K562 (cell line): ENCODE measurements around the gene TMEM38B. TPM values are rescaled to one million over a fixed set of nuclear protein-coding genes. Genes with fewer than 3 reads are reported as not detected.

Source experiments
- ATAC-seq: fragments of 200-7000 bp; cut with Tn5 transposase; 3 replicates; pipeline ENCODE4 v1.9.1; 2020; ENCODE audit warnings: moderate library complexity
- BruUV-seq: library from RNA; stranded (reverse); fragments of 400-500 nt; replicated peaks from 2 replicates; lab custom pipeline; 2021; lab: Mats Ljungman, UMichigan
- CTCF ChIA-PET: fragments of 300-600 bp; formaldehyde crosslinking; extraction: SDS; loops from one replicate; lab custom pipeline; 2021; ENCODE audit warnings: low intra/inter-chr PET ratio; lab: Yijun Ruan, JAX
- POLR2A ChIA-PET: fragments of 300-600, 350-650 bp; sonication (Branson Sonifier 250); formaldehyde crosslinking; extraction: SDS; loops from one replicate; lab custom pipeline; 2021; ENCODE audit warnings: antibody characterized with exemption, inconsistent platforms; lab: Yijun Ruan, JAX
- DNase-seq, 4 experiments: peaks; one replicate each; pipeline versions ENCODE4 v3.0.0 to v3.0.0-alpha.2; 2011 to 2018; ENCODE audit warnings: low spot score in 3 of 4, mixed read lengths in 3 of 4; ENCODE audit errors: extremely low read depth in 1 of 4
- FAIRE-seq: peaks from 2 replicates; lab custom pipeline; 2011; peaks lifted over from hg19 to GRCh38; lab: Jason Lieb, UNC
- H2AFZ ChIP-seq: 2 replicates; pipeline ENCODE4 v1.6.0; 2011; ENCODE audit warnings: low read depth, low read length, control low read depth, inconsistent platforms
- H3K27ac ChIP-seq: fragments of 200-600 bp; 3 replicates; pipeline ENCODE4 v1.8.0; 2011; ENCODE audit warnings: low read depth, mild to moderate bottlenecking, control low read depth, inconsistent platforms, low read length, moderate library complexity, mixed read lengths; ENCODE audit errors: extremely low read depth
- H3K27me3 ChIP-seq, 2 experiments: fragments of 300-600 bp in 1 of 2; 2 replicates in 1 of 2; 3 replicates in 1 of 2; pipeline versions ENCODE4 v1.6.0 to v1.8.0; 2011; ENCODE audit warnings: inconsistent platforms in 2 of 2, low read length in 2 of 2, mild to moderate bottlenecking in 1 of 2, mixed read lengths in 1 of 2, moderate library complexity in 1 of 2; ENCODE audit not compliant: control insufficient read depth in 2 of 2, insufficient read depth in 2 of 2
- H3K36me3 ChIP-seq: fragments of 300-600 bp; 3 replicates; pipeline ENCODE4 v1.8.0; 2011; ENCODE audit warnings: mild to moderate bottlenecking, low read length, inconsistent platforms; ENCODE audit not compliant: control insufficient read depth, insufficient read depth
- H3K4me1 ChIP-seq, 2 experiments: fragments of 200-600 bp in 1 of 2; replicated peaks in 1 of 2; 2 replicates in 1 of 2; 3 replicates in 1 of 2; pipeline versions ENCODE4 v1.5.1 to v1.8.0; 2011; ENCODE audit warnings: inconsistent platforms in 2 of 2, low read length in 2 of 2, mild to moderate bottlenecking in 1 of 2, mixed read lengths in 1 of 2, moderate library complexity in 1 of 2; ENCODE audit not compliant: control insufficient read depth in 2 of 2, insufficient read depth in 2 of 2
- H3K4me2 ChIP-seq: 2 replicates; pipeline ENCODE4 v1.6.1; 2011; ENCODE audit warnings: low read length, control low read depth, inconsistent platforms, mixed read lengths; ENCODE audit not compliant: insufficient read depth
- H3K4me3 ChIP-seq: fragments of 200-600 bp; sonication (generic), shearing (Covaris generic); 2 replicates; pipeline ENCODE4 v1.5.1; 2016; ENCODE audit warnings: control low read depth, inconsistent platforms
- H3K79me2 ChIP-seq: fragments of 200-600 bp; 3 replicates; pipeline ENCODE4 v1.8.0; 2011; ENCODE audit warnings: low read length, inconsistent platforms; ENCODE audit not compliant: control insufficient read depth, insufficient read depth
- H3K9ac ChIP-seq, 2 experiments: 2 replicates each; pipeline versions ENCODE4 v1.6.0 to v1.6.1; 2011; ENCODE audit warnings: low read depth in 2 of 2, low read length in 2 of 2, control low read depth in 1 of 2, inconsistent platforms in 1 of 2, mild to moderate bottlenecking in 1 of 2, mixed read lengths in 1 of 2; ENCODE audit not compliant: insufficient read depth in 1 of 2
- H3K9me1 ChIP-seq: one replicate; pipeline ENCODE4 v1.6.0; 2011; ENCODE audit warnings: inconsistent platforms, mild to moderate bottlenecking, low read length, moderate library complexity; ENCODE audit not compliant: control insufficient read depth, insufficient read depth
- H3K9me3 ChIP-seq: replicated peaks from 2 replicates; pipeline ENCODE4 v1.5.1; 2011; ENCODE audit warnings: low read depth, low read length, inconsistent platforms; ENCODE audit not compliant: control insufficient read depth, insufficient read depth
- H4K20me1 ChIP-seq: replicated peaks from 2 replicates; pipeline ENCODE4 v1.6.1; 2011; ENCODE audit warnings: low read length, inconsistent platforms, mixed read lengths; ENCODE audit not compliant: control insufficient read depth, insufficient read depth
- AFF4 ChIP-seq: sonication (generic); formaldehyde crosslinking; IDR thresholded peaks from 2 replicates; pipeline ENCODE4 v1.8.0; 2023; ENCODE audit warnings: mild to moderate bottlenecking, missing genetic modification reagents
- C11orf30 ChIP-seq: fragments of 450-650 bp; IDR thresholded peaks from 2 replicates; pipeline ENCODE4 v1.6.1; 2016; ENCODE audit warnings: low read depth, mild to moderate bottlenecking
- CBX5 ChIP-seq: IDR thresholded peaks from 2 replicates; pipeline ENCODE4 v1.6.1; 2014; ENCODE audit warnings: low read depth, borderline replicate concordance
- DPF2 ChIP-seq: fragments of 450-650 bp; IDR thresholded peaks from 2 replicates; pipeline ENCODE4 v1.6.1; 2016
- HDAC6 ChIP-seq: IDR thresholded peaks from 2 replicates; pipeline ENCODE4 v1.6.1; 2012; ENCODE audit warnings: low read depth, mild to moderate bottlenecking, control low read depth, inconsistent platforms, low read length, moderate library complexity
- HNRNPL ChIP-seq: fragments of 200-400 bp; formaldehyde crosslinking; IDR thresholded peaks from 2 replicates; pipeline ENCODE4 v1.6.1; 2017; ENCODE audit warnings: low read depth, mild to moderate bottlenecking, low read length
- ILK ChIP-seq: fragments of 450-650 bp; IDR thresholded peaks from 2 replicates; pipeline ENCODE4 v1.6.1; 2016; ENCODE audit warnings: missing genetic modification characterization, low read depth, mild to moderate bottlenecking, missing compliant biosample characterization, moderate library complexity, borderline replicate concordance
- LCOR ChIP-seq: sonication (generic); formaldehyde crosslinking; IDR thresholded peaks from 2 replicates; pipeline ENCODE4 v1.8.0; 2022; ENCODE audit warnings: mild to moderate bottlenecking, missing genetic modification reagents
- NCOA4 ChIP-seq: fragments of 450-650 bp; IDR thresholded peaks from 2 replicates; pipeline ENCODE4 v1.6.1; 2018; ENCODE audit warnings: mild to moderate bottlenecking; ENCODE audit not compliant: partially characterized antibody
- PML ChIP-seq: IDR thresholded peaks from 2 replicates; pipeline ENCODE4 v1.6.1; 2012; ENCODE audit warnings: low read length, inconsistent platforms
- POLR3A ChIP-seq: IDR thresholded peaks from 2 replicates; pipeline ENCODE4 v1.6.1; 2011; ENCODE audit warnings: borderline replicate concordance, mild to moderate bottlenecking, moderate library complexity; ENCODE audit not compliant: insufficient read length, insufficient read depth; ENCODE audit errors: extremely low read depth
- PTRF ChIP-seq: fragments of 450-650 bp; IDR thresholded peaks from 2 replicates; pipeline ENCODE4 v1.6.1; 2016; ENCODE audit warnings: mild to moderate bottlenecking, missing genetic modification characterization, missing compliant biosample characterization
- RBFOX2 ChIP-seq: fragments of 200-400 bp; formaldehyde crosslinking; IDR thresholded peaks from 2 replicates; pipeline ENCODE4 v1.6.1; 2017; ENCODE audit warnings: low read depth, mild to moderate bottlenecking, low read length, moderate library complexity
- RBM25 ChIP-seq: fragments of 200-400 bp; formaldehyde crosslinking; IDR thresholded peaks from 2 replicates; pipeline ENCODE4 v1.6.1; 2018; ENCODE audit warnings: low read length, low read depth, moderate library complexity; ENCODE audit not compliant: severe bottlenecking
- USF2 ChIP-seq: sonication (generic); formaldehyde crosslinking; IDR thresholded peaks from 2 replicates; pipeline ENCODE4 v1.5.0; 2020; ENCODE audit warnings: missing genetic modification reagents
- ZBTB26 ChIP-seq: fragments of 450-650 bp; formaldehyde crosslinking; IDR thresholded peaks from 2 replicates; pipeline ENCODE4 v1.4.0; 2022; ENCODE audit warnings: missing genetic modification characterization
- ZFP36 ChIP-seq: fragments of 150-350 bp; IDR thresholded peaks from 2 replicates; pipeline ENCODE4 v1.6.1; 2018; ENCODE audit warnings: low read length, low read depth; ENCODE audit not compliant: partially characterized antibody
- ZNF431 ChIP-seq: sonication (generic); formaldehyde crosslinking; IDR thresholded peaks from 2 replicates; pipeline ENCODE4 v1.8.0; 2022; ENCODE audit warnings: mild to moderate bottlenecking, missing genetic modification reagents
- WGBS: fragments of 100-300 bp; shearing (Covaris generic); methylation state at CpG from one replicate; pipeline ENCODE4 v1.1.6; 2016; ENCODE audit warnings: low coverage, mixed read lengths; ENCODE audit not compliant: insufficient coverage; ENCODE audit errors: missing lambda C conversion rate; 5-methylcytosine and 5-hydroxymethylcytosine counted together
- in situ Hi-C: fragments of 300-500 bp; cut with MboI; formaldehyde crosslinking; loops from 4 replicates; pipeline ENCODE4 v1.15.0; 2018; ENCODE audit warnings: inconsistent platforms, mixed read lengths
- intact Hi-C: fragments of 100-400 bp; cut with micrococcal nuclease; formaldehyde crosslinking; loops from 2 replicates; pipeline ENCODE4 v1.14.2; 2022
- polyA plus RNA-seq, 8 experiments: library from polyadenylated mRNA; depleted of rRNA in 4 of 8; stranded (reverse) in 5 of 8; unstranded in 3 of 8; fragments of >200 nt; fragmentation: Nextera tagmentation in 2 of 8; fragmentation: Illumina TruSeq in 1 of 8; extraction: Ambion mirVana in 2 of 8; extraction: Trizol in 1 of 8; gene quantifications; 2 replicates each; pipeline versions ENCODE4 v1.2.1 to v1.2.3, GENCODE V29; 2011 to 2014; ENCODE audit warnings: inconsistent platforms in 1 of 8, missing spikeins in 1 of 8
- total RNA-seq, 7 experiments: library from RNA; depleted of rRNA in 6 of 7; stranded (reverse); fragments of >200 nt in 6 of 7; fragmentation: Illumina TruSeq in 2 of 7; extraction: Trizol in 2 of 7; gene quantifications; 2 replicates each; pipeline versions ENCODE4 v1.2.1 to v1.2.3, GENCODE V29; 2011 to 2021; ENCODE audit warnings: low replicate concordance in 1 of 7

The TMEM38B gene
- total and polyA plus RNA-seq, 9 of the 15 experiments (the other 6 are each of a cell fraction or from before 2014, with no cell fraction given), result 26.0 to 57.5 (median 38.5) TPM

- H3K4me1 ChIP-seq, result peaks cover 0 to 33% of the 10 kb centered on the region in 2 experiments; a peak in 3 of 5 replicates
- no peaks in the 10 kb centered on the region for H4K20me1 ChIP-seq
- ChIA-PET POLR2A (interaction anchor here (1.6 kb wide), 1 partner anchor 15 kb away, joined by 7 read pairs; the partner anchor contains the start of gene TMEM38B), CTCF (no interaction called here)
- in situ Hi-C loops, result no loop called here
- H3K79me2 ChIP-seq, result no peaks in the 10 kb centered on the region
- no peak for TF ChIP-seq DPF2
- no peak for TF ChIP-seq CBX5
- TF ChIP-seq AFF4 (CRISPR knock-in tag), result no peak
- TF ChIP-seq ILK (tag), result no peak
- TF ChIP-seq PTRF (tag), result no peak
- TF ChIP-seq C11orf30, result no peak
- TF ChIP-seq USF2, result no peak
- TF ChIP-seq HNRNPL, result no peak
- TF ChIP-seq ZNF431, result no peak
- TF ChIP-seq NCOA4, result no peak
- no peak for TF ChIP-seq RBM25
- TF ChIP-seq ZFP36, result no peak
- TF ChIP-seq LCOR (CRISPR knock-in tag), result no peak
- TF ChIP-seq ZBTB26 (CRISPR knock-in tag), result no peak
- TF ChIP-seq RBFOX2, result no peak
- no peak for TF ChIP-seq POLR3A
- no peak for TF ChIP-seq HDAC6
- no peak for TF ChIP-seq PML
- no peak overlapping the region for H3K4me3 ChIP-seq
- BruUV-seq, result no TSS peak
- FAIRE-seq (no peak), ATAC-seq (no peak), DNase-seq (no peak)
- H2AFZ ChIP-seq, result no peak overlapping the region
- no peaks in the 10 kb centered on the region for H3K36me3 ChIP-seq
- H3K9me1 ChIP-seq, result no peaks in the 10 kb centered on the region
- no peak overlapping the region for H3K4me2 ChIP-seq
- no peak overlapping the region for H3K9ac ChIP-seq
- H3K27me3 ChIP-seq, result no peaks in the 10 kb centered on the region
- H3K27ac ChIP-seq, result no peak overlapping the region
- WGBS, result 20% methylated on average over 1 of the region's 1 CpG
- no peaks in the 10 kb centered on the region for H3K9me3 ChIP-seq
- intact Hi-C loops, result no loop called here
Observed at GRCh38 chr9:105678781-105679180, 15.6 kb upstream of the TMEM38B start.
